Measurements from ENCODE around the gene SPIRE1.
"Not testable (repeated sequence)": the region's sequence is repeated elsewhere in the genome, so short reads cannot be mapped to it uniquely, and the experiment has no call there.

Gene SPIRE1

GRCh38 chr18:12638644-12639124 is 19.2 kb downstream of the SPIRE1 start:
- no peak for DNase-seq (ENCODE audit: low read depth)
- H3K4me3 ChIP-seq (ENCODE audit: low read depth, low read length): no peak overlapping the region
- TF ChIP-seq CTCF (IDR thresholded peaks at IDR 0.05; ENCODE audit: insufficient read depth, low read depth, low read length, missing control alignments): no peak

- TF ChIP-seq CTCF (IDR thresholded peaks at IDR 0.05; ENCODE audit: insufficient read depth, low read depth, low read length, missing control alignments): no peak
- DNase-seq (ENCODE audit: low read depth): no peak
- H3K4me3 ChIP-seq (ENCODE audit: low read depth, low read length): no peak overlapping the region
Measured at GRCh38 chr18:12637901-12638643, 19.8 kb downstream of the SPIRE1 start.

- no peak overlapping the region for H3K4me3 ChIP-seq (ENCODE audit: low read depth, low read length)
- TF ChIP-seq CTCF (IDR thresholded peaks at IDR 0.05; ENCODE audit: insufficient read depth, low read depth, low read length, missing control alignments): no peak
Measured at GRCh38 chr18:12637393-12637792, 20.5 kb downstream of the SPIRE1 start.

GRCh38 chr18:12631831-12632477 is 26.0 kb downstream of the SPIRE1 start:
- DNase-seq (ENCODE audit: low read depth): no peak
- no peak overlapping the region for H3K4me3 ChIP-seq (ENCODE audit: low read depth, low read length)
- no peak for TF ChIP-seq CTCF (IDR thresholded peaks at IDR 0.05; ENCODE audit: insufficient read depth, low read depth, low read length, missing control alignments)

More at GRCh38 chr18:12637393-12637792, 20.5 kb downstream of the SPIRE1 start:
- DNase-seq (ENCODE audit: low read depth): no peak

- no peak for DNase-seq (ENCODE audit: low read depth)
- TF ChIP-seq CTCF (IDR thresholded peaks at IDR 0.05; ENCODE audit: insufficient read depth, low read depth, low read length, missing control alignments): no peak
- H3K4me3 ChIP-seq (ENCODE audit: low read depth, low read length): no peak overlapping the region
Measured at GRCh38 chr18:12630136-12630535, 27.8 kb downstream of the SPIRE1 start.

GRCh38 chr18:12628706-12629702 is 28.9 kb downstream of the SPIRE1 start:
- TF ChIP-seq CTCF (IDR thresholded peaks at IDR 0.05; ENCODE audit: insufficient read depth, low read depth, low read length, missing control alignments): no peak
- no peak for DNase-seq (ENCODE audit: low read depth)
- no peak overlapping the region for H3K4me3 ChIP-seq (ENCODE audit: low read depth, low read length)

GRCh38 chr18:12627199-12627598 is 30.7 kb downstream of the SPIRE1 start:
- not testable (repeated sequence) for H3K4me3 ChIP-seq (ENCODE audit: low read depth, low read length); DNase-seq (ENCODE audit: low read depth)

All from GM12865 (cell line).